ENCODE data around the gene EZH2. TPM values are rescaled to one million over a fixed set of nuclear protein-coding genes. Genes with fewer than 3 reads are reported as not detected.

Gene EZH2
- total and polyA plus RNA-seq, 2 donors from 2014 or later = 1.6 to 4.7 TPM

GRCh38 chr7:148924011-148924410 is 39.9 kb upstream of the EZH2 start:
- Histone ChIP-seq H3K4me1 (ENCODE audit: control insufficient read depth in 2 of 3, insufficient read depth in 2 of 3, low read depth in 1 of 3, low read length in 3 of 3) (no peaks in the 10 kb centered on the region), H3K9me3 (ENCODE audit: control insufficient read depth in 2 of 3, insufficient read depth in 1 of 3, low read length in 3 of 3) (no peaks in the 10 kb centered on the region), H3K27me3 (ENCODE audit: control insufficient read depth, insufficient read depth, low read length) (no peaks in the 10 kb centered on the region), H3K36me3 (ENCODE audit: control insufficient read depth in 2 of 3, insufficient read depth in 3 of 3, low read length in 3 of 3) (no peaks in the 10 kb centered on the region), H3K27ac (ENCODE audit: low read depth in 2 of 2, low read length in 2 of 2) (no peak overlapping the region), H3K9ac (ENCODE audit: low read length in 3 of 3) (no peak overlapping the region), H3K4me3 (ENCODE audit: low read length in 3 of 3) (no peak overlapping the region)
- FAIRE-seq = no peak
- intact Hi-C loops (cut with DNase I) = no loop called here
- DNase-seq = no peak
- TF ChIP-seq CTCF (IDR thresholded peaks at IDR 0.05; ENCODE audit: borderline replicate concordance, extremely low read depth, insufficient read depth) = no peak

GRCh38 chr7:148921806-148922205 is 37.7 kb upstream of the EZH2 start:
- H3K27ac ChIP-seq (ENCODE audit: low read depth in 2 of 2, low read length in 2 of 2) = no peak overlapping the region
- H3K36me3 ChIP-seq (ENCODE audit: control insufficient read depth in 2 of 3, insufficient read depth in 3 of 3, low read length in 3 of 3) = no peaks in the 10 kb centered on the region
- no peak overlapping the region for H3K4me3 ChIP-seq (ENCODE audit: low read length in 3 of 3)
- DNase-seq (no peak), FAIRE-seq (no peak)
- H3K9ac ChIP-seq (ENCODE audit: low read length in 3 of 3) = no peak overlapping the region
- no peak for TF ChIP-seq CTCF (IDR thresholded peaks at IDR 0.05; ENCODE audit: borderline replicate concordance, extremely low read depth, insufficient read depth)
- intact Hi-C loops (cut with DNase I) = no loop called here
- no peaks in the 10 kb centered on the region for H3K27me3 ChIP-seq (ENCODE audit: control insufficient read depth, insufficient read depth, low read length)
- H3K4me1 ChIP-seq (ENCODE audit: control insufficient read depth in 2 of 3, insufficient read depth in 2 of 3, low read depth in 1 of 3, low read length in 3 of 3) = no peaks in the 10 kb centered on the region
- no peaks in the 10 kb centered on the region for H3K9me3 ChIP-seq (ENCODE audit: control insufficient read depth in 2 of 3, insufficient read depth in 1 of 3, low read length in 3 of 3)

GRCh38 chr7:148921189-148921588 is 37.1 kb upstream of the EZH2 start:
- no peak overlapping the region for H3K9ac ChIP-seq (ENCODE audit: low read length in 3 of 3)
- no peaks in the 10 kb centered on the region for H3K4me1 ChIP-seq (ENCODE audit: control insufficient read depth in 2 of 3, insufficient read depth in 2 of 3, low read depth in 1 of 3, low read length in 3 of 3)
- no peak for DNase-seq
- no peak overlapping the region for H3K27ac ChIP-seq (ENCODE audit: low read depth in 2 of 2, low read length in 2 of 2)
- no peak for TF ChIP-seq CTCF (IDR thresholded peaks at IDR 0.05; ENCODE audit: borderline replicate concordance, extremely low read depth, insufficient read depth)
- intact Hi-C loops (cut with DNase I) = no loop called here
- no peaks in the 10 kb centered on the region for H3K27me3 ChIP-seq (ENCODE audit: control insufficient read depth, insufficient read depth, low read length)
- H3K9me3 ChIP-seq (ENCODE audit: control insufficient read depth in 2 of 3, insufficient read depth in 1 of 3, low read length in 3 of 3) = no peaks in the 10 kb centered on the region
- no peak overlapping the region for H3K4me3 ChIP-seq (ENCODE audit: low read length in 3 of 3)
- no peaks in the 10 kb centered on the region for H3K36me3 ChIP-seq (ENCODE audit: control insufficient read depth in 2 of 3, insufficient read depth in 3 of 3, low read length in 3 of 3)
- no peak for FAIRE-seq

- FAIRE-seq (no peak), DNase-seq (no peak)
- H3K9me3 ChIP-seq (ENCODE audit: control insufficient read depth in 2 of 3, insufficient read depth in 1 of 3, low read length in 3 of 3) = no peaks in the 10 kb centered on the region
- TF ChIP-seq CTCF (IDR thresholded peaks at IDR 0.05; ENCODE audit: borderline replicate concordance, extremely low read depth, insufficient read depth) = no peak
- intact Hi-C loops (cut with DNase I) = no loop called here
- H3K4me3 ChIP-seq (ENCODE audit: low read length in 3 of 3) = no peak overlapping the region
- no peak overlapping the region for H3K27ac ChIP-seq (ENCODE audit: low read depth in 2 of 2, low read length in 2 of 2)
- H3K9ac ChIP-seq (ENCODE audit: low read length in 3 of 3) = no peak overlapping the region
- H3K4me1 ChIP-seq (ENCODE audit: control insufficient read depth in 2 of 3, insufficient read depth in 2 of 3, low read depth in 1 of 3, low read length in 3 of 3) = no peaks in the 10 kb centered on the region
- H3K27me3 ChIP-seq (ENCODE audit: control insufficient read depth, insufficient read depth, low read length) = no peaks in the 10 kb centered on the region
- no peaks in the 10 kb centered on the region for H3K36me3 ChIP-seq (ENCODE audit: control insufficient read depth in 2 of 3, insufficient read depth in 3 of 3, low read length in 3 of 3)
These were observed 35.8 kb upstream of the EZH2 start for GRCh38 chr7:148919859-148920258.
